ENCODE measurements around the gene C12orf43. TPM values are rescaled to one million over a fixed set of nuclear protein-coding genes. Genes with fewer than 3 reads are reported as not detected.

C12orf43 gene
- total RNA-seq, 4 donors from 2014 or later = 15.1 to 20.2 (median 17.7) TPM

DNA sequence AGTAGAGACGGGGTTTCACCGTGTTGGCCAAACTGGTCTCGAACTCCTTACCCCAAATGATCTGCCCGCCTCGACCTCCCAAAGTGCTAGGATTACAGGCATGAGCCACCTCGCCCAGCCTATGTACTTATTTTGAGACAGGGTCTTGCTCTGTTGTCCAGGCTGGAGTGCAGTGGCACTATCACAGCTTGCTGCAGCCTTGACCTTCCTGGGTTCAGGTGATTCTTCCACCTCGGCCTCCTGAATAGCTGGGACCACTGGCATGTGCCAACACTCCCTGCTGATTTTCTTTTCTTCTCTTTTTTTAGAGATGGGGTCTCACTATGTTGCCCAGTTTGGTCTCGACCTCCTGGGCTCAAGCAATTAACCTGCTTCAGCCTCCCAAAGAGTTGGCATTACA, 52.0 kb downstream of the C12orf43 start:
- WGBS, 2 donors (ENCODE audit: low coverage in 1 of 2) = 91% methylated on average over 7 of the region's 8 CpGs; no CpG with 5 or more reads in 1 of the 2 donors
- Histone ChIP-seq H3K27me3 (no peaks in the 10 kb centered on the region), H3K36me3 (no peaks in the 10 kb centered on the region), H3K4me3 (no peak overlapping the region), H3K27ac (no peak overlapping the region), H3K9me3 (no peaks in the 10 kb centered on the region), H3K4me1 (no peaks in the 10 kb centered on the region)
- TF ChIP-seq POLR2A (IDR thresholded peaks at IDR 0.05) (no peak), EP300 (IDR thresholded peaks at IDR 0.05) (no peak), POLR2AphosphoS5 (IDR thresholded peaks at IDR 0.05) (no peak)
- TF ChIP-seq, protein P1, sequence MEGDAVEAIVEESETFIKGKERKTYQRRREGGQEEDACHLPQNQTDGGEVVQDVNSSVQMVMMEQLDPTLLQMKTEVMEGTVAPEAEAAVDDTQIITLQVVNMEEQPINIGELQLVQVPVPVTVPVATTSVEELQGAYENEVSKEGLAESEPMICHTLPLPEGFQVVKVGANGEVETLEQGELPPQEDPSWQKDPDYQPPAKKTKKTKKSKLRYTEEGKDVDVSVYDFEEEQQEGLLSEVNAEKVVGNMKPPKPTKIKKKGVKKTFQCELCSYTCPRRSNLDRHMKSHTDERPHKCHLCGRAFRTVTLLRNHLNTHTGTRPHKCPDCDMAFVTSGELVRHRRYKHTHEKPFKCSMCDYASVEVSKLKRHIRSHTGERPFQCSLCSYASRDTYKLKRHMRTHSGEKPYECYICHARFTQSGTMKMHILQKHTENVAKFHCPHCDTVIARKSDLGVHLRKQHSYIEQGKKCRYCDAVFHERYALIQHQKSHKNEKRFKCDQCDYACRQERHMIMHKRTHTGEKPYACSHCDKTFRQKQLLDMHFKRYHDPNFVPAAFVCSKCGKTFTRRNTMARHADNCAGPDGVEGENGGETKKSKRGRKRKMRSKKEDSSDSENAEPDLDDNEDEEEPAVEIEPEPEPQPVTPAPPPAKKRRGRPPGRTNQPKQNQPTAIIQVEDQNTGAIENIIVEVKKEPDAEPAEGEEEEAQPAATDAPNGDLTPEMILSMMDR (IDR thresholded peaks at IDR 0.05) = no peak
- no peak for ATAC-seq

DNA sequence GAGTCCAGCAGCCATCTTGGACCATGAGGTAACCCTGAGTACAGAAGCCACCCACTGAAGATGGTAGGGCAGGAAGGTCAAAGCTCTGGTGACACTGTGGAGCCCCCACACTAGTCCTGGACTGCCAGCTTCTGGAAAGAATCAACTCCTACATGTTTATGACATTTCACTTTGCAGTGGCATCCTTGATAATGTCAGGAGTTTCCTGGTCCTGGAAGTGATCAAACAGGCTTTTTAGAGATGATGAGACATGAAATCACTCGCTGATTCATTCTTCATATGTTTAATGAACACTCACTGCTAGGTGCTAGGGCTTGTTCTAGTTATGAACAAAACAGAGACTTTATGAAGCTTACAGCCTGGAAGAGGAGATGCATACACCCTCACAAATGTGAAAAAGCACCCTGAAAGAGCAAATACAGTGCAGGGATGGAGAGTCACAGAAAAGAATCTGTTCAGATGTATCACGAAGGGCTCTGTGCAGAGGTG, 53.7 kb downstream of the C12orf43 start:
- no peak for ATAC-seq
- Histone ChIP-seq H3K27me3 (no peaks in the 10 kb centered on the region), H3K4me1 (no peaks in the 10 kb centered on the region), H3K4me3 (no peak overlapping the region), H3K36me3 (no peaks in the 10 kb centered on the region), H3K27ac (no peak overlapping the region), H3K9me3 (no peaks in the 10 kb centered on the region)
- 68 to 81% methylated on average over 2 of the region's 2 CpGs for WGBS, 2 donors (ENCODE audit: low coverage in 1 of 2)
- TF ChIP-seq, protein P1 (IDR thresholded peaks at IDR 0.05) = no peak
- TF ChIP-seq EP300 (IDR thresholded peaks at IDR 0.05) (no peak), POLR2AphosphoS5 (IDR thresholded peaks at IDR 0.05) (no peak), POLR2A (IDR thresholded peaks at IDR 0.05) (no peak)

DNA sequence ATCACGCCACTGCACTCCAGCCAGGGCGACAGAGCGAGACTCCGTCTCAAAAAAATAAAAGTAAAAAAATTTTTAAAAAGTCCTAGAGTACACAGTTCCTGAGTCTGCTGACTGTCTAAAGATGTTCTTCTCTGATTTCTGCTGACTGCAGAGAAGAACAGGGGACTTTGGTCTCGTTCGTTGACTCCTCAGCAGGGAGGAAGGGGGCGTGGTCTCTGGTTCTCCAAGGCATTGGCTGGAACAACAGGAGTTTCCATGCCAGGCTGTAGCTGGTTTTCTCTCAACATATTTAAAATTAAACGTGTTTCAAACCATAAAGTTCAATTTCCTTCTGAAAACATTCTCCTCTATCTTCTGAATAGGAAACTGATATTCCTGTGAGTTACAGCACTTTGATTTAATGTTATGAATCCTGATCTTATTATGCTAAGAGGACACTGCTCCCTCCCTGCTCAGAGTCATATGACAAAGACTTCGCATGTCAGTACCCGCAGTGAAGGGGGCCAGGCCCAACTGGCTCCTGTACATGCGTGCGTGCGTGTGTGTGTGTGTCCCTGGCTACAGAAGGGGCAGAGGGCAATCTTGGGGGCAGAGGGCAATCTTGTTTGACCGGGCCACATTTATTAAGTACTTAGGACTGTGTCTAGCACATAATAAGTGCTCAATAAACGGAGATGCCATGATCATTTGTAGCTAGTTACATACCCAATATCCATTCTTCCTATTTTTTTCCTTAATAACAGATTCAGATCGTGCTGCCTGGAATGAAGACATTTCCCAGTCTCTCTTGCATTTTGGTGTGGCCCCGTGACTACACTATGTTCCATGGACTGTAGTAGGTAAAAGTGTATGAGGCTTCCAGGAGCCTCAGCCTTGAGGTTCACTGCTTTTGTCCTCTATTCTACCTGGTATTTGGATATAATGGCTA, 54.4 kb downstream of the C12orf43 start:
- no peaks in the 10 kb centered on the region for H3K36me3 ChIP-seq
- no peaks in the 10 kb centered on the region for H3K27me3 ChIP-seq
- TF ChIP-seq POLR2AphosphoS5 (IDR thresholded peaks at IDR 0.05) = no peak
- TF ChIP-seq EP300 (IDR thresholded peaks at IDR 0.05) = no peak
- TF ChIP-seq, protein P1 (IDR thresholded peaks at IDR 0.05) = no peak
- TF ChIP-seq POLR2A (IDR thresholded peaks at IDR 0.05) = no peak
- H3K4me3 ChIP-seq = no peak overlapping the region
- no peaks in the 10 kb centered on the region for H3K4me1 ChIP-seq
- no peaks in the 10 kb centered on the region for H3K9me3 ChIP-seq
- ATAC-seq = no peak
- 61 to 63% methylated on average over 10 to 14 of the region's 17 CpGs for WGBS, 2 donors (ENCODE audit: low coverage in 1 of 2)
- no peak overlapping the region for H3K27ac ChIP-seq

DNA sequence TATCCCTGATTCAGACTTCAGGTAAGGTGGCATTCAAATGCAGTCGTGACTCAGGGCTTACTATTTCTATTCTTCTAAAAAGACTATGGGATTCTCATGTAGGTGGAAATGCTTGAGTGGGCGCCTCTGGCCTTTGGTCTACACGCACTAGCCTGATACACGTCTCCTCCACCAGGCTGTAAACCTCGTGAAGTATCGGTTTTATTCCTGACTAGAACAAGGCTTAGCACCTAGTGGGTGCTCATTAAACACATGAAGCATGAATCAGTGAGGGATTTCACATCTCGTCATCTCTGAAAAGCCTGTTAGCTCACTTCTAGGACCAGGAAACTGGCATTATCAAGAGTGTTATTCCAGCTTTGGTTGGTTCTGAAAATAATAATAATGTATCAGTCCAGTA, 55.6 kb downstream of the C12orf43 start:
- no peak for ATAC-seq
- WGBS, 2 donors (ENCODE audit: low coverage in 1 of 2) = 73 to 82% methylated on average over 7 of the region's 7 CpGs
- no peaks in the 10 kb centered on the region for H3K4me1 ChIP-seq
- no peak overlapping the region for H3K4me3 ChIP-seq
- no peaks in the 10 kb centered on the region for H3K9me3 ChIP-seq
- TF ChIP-seq, protein P1 (IDR thresholded peaks at IDR 0.05) = no peak
- no peak for TF ChIP-seq POLR2A (IDR thresholded peaks at IDR 0.05)
- TF ChIP-seq EP300 (IDR thresholded peaks at IDR 0.05) = no peak
- no peak for TF ChIP-seq POLR2AphosphoS5 (IDR thresholded peaks at IDR 0.05)
- no peak overlapping the region for H3K27ac ChIP-seq
- H3K36me3 ChIP-seq = no peaks in the 10 kb centered on the region
- no peaks in the 10 kb centered on the region for H3K27me3 ChIP-seq
